Retina (tissue), 1 donor: ENCODE measurements around the gene HAPSTR1.

Experiments
- DNase-seq: peaks from one replicate; pipeline ENCODE4 v3.0.0-alpha.2; 2016

The HAPSTR1 gene

GRCh38 chr16:9124444-9124843 lies 33.0 kb downstream of the HAPSTR1 start:
- DNase-seq = no peak

- no peak for DNase-seq
These were observed 33.6 kb downstream of the HAPSTR1 start for GRCh38 chr16:9124908-9125584.

GRCh38 chr16:9125658-9126505 lies 34.4 kb downstream of the HAPSTR1 start:
- no peak for DNase-seq

- no peak for DNase-seq
These were observed 35.2 kb downstream of the HAPSTR1 start for GRCh38 chr16:9126609-9127008.

GRCh38 chr16:9128346-9129342 lies 37.2 kb downstream of the HAPSTR1 start:
- DNase-seq = no peak

- no peak for DNase-seq
These were observed 42.9 kb downstream of the HAPSTR1 start for GRCh38 chr16:9134306-9134705.

- peak; percentile 72 for DNase-seq
These were observed 43.3 kb downstream of the HAPSTR1 start for GRCh38 chr16:9134739-9135138.

GRCh38 chr16:9135797-9136196 lies 44.4 kb downstream of the HAPSTR1 start:
- DNase-seq = no peak

GRCh38 chr16:9136596-9136995 lies 45.2 kb downstream of the HAPSTR1 start:
- no peak for DNase-seq

GRCh38 chr16:9138021-9138680 lies 46.7 kb downstream of the HAPSTR1 start:
- no peak for DNase-seq

GRCh38 chr16:9138731-9139501 lies 47.5 kb downstream of the HAPSTR1 start:
- peak; percentile 82 for DNase-seq

GRCh38 chr16:9139965-9140364 lies 48.5 kb downstream of the HAPSTR1 start:
- no peak for DNase-seq
